HG03108 (cell line): ENCODE data around the gene SMYD2.

Source experiments
- ATAC-seq: cut with Tn5 transposase; IDR thresholded peaks from one replicate; pipeline ENCODE4 v1.9.1; 2021; ENCODE audit warnings: moderate library complexity; ENCODE audit not compliant: unreplicated experiment

The SMYD2 gene

DNA sequence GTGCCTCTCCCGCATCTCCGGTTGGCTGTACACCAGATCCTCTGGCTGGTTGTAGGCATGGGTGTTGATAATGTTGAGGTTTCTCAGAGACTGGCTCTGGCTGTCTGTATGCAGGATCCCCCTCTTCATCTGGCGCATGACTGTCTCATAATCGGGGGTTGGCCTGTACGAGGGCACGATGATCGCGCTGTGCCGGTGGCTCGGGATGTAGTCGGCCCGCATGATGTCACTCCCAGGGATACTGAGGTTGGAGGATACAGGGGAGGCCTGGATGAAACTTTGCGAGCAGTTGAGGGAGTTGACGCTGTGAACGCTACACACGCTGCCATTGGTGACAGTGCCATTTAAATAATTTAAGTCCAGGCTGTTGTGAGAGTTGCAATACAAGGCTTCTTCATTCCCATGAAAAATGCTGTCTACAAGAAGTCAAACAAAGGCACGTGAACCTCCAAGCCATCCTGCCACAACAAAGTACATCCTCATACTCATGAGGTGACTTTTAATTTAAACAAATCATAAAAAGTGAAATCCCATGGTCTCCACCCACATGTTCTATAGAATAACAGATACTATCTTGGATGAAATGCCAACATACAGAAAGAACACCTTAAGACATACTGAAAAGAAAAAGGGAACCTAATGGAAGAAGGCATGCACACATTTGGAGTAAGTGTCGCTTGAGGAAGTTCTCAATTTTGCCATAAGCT is 103.6 kb downstream of the SMYD2 start:
- ATAC-seq, result no peak

DNA sequence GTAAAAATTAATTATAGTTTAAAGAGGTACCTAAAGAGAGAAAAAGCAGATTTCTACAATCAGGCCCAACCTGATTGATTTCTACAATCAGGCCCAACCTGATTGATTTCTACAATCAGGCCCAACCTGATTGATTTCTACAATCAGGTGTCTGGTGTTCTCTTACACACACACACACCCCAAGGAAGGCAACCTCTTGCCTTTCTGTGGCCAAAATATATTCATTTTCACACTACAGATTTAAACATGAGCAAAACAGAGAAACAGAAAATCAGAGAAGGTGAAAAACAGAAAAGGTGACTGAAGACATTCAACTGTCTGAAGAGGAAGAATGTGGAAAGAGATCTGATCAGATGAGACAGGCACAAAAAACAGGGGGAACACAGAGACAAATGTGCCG is 104.5 kb downstream of the SMYD2 start:
- ATAC-seq, result no peak

DNA sequence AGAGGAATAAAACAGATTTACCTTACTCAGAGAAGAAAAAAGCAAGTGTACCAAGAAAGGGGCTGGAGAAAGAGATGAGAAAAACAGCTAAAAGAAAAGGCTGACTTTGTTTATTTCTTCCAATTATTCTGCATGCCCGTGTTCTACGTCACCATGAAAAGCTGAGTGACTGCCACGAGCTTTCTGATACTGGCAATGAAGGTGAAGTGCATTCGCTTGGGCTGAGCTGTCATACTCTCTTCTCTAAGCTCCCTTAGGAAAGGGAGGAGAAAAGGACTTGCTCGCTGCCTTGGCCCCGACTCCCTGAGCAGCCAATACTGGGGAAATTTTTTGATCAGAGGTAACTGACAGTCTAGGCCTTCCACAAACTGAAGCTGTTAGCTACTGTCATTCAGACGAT is 105.4 kb downstream of the SMYD2 start:
- ATAC-seq, result no peak
